ENCODE data around the gene MAP1B.

Gene MAP1B

GRCh38 chr5:72133212-72133990 lies 26.1 kb downstream of the MAP1B start:
- DNase-seq (ENCODE audit: low spot score) = no peak

GRCh38 chr5:72134226-72134899 lies 27.1 kb downstream of the MAP1B start:
- no peak for DNase-seq (ENCODE audit: low spot score)

GRCh38 chr5:72137826-72138409 lies 30.6 kb downstream of the MAP1B start:
- no peak for DNase-seq (ENCODE audit: low spot score)

- no peak for DNase-seq (ENCODE audit: low spot score)
These were observed 31.8 kb downstream of the MAP1B start for GRCh38 chr5:72138943-72139521.

- DNase-seq (ENCODE audit: low spot score) = no peak
These were observed 33.4 kb downstream of the MAP1B start for GRCh38 chr5:72140711-72141110.

- no peak for DNase-seq (ENCODE audit: low spot score)
These were observed 34.4 kb downstream of the MAP1B start for GRCh38 chr5:72141440-72142355.

GRCh38 chr5:72144762-72145161 lies 37.5 kb downstream of the MAP1B start:
- DNase-seq (ENCODE audit: low spot score) = no peak

GRCh38 chr5:72145348-72145747 lies 38.1 kb downstream of the MAP1B start:
- no peak for DNase-seq (ENCODE audit: low spot score)

- DNase-seq (ENCODE audit: low spot score) = no peak
These were observed 38.8 kb downstream of the MAP1B start for GRCh38 chr5:72146056-72146455.

- no peak for DNase-seq (ENCODE audit: low spot score)
These were observed 40.3 kb downstream of the MAP1B start for GRCh38 chr5:72147569-72147968.

GRCh38 chr5:72149742-72150141 lies 42.5 kb downstream of the MAP1B start:
- no peak for DNase-seq (ENCODE audit: low spot score)

GRCh38 chr5:72151169-72151568 lies 43.9 kb downstream of the MAP1B start:
- DNase-seq (ENCODE audit: low spot score) = no peak

- no peak for DNase-seq (ENCODE audit: low spot score)
These were observed 44.4 kb downstream of the MAP1B start for GRCh38 chr5:72151646-72152045.

- DNase-seq (ENCODE audit: low spot score) = no peak
These were observed 45.3 kb downstream of the MAP1B start for GRCh38 chr5:72152545-72152944.

GRCh38 chr5:72153551-72153950 lies 46.3 kb downstream of the MAP1B start:
- DNase-seq (ENCODE audit: low spot score) = no peak

- no peak for DNase-seq (ENCODE audit: low spot score)
These were observed 46.9 kb downstream of the MAP1B start for GRCh38 chr5:72154076-72154756.

GRCh38 chr5:72156946-72157624 lies 49.8 kb downstream of the MAP1B start:
- DNase-seq (ENCODE audit: low spot score) = no peak

GRCh38 chr5:72157625-72157962 lies 50.3 kb downstream of the MAP1B start:
- no peak for DNase-seq (ENCODE audit: low spot score)

GRCh38 chr5:72159501-72159911 lies 52.2 kb downstream of the MAP1B start:
- DNase-seq (ENCODE audit: low spot score) = no peak

- no peak for DNase-seq (ENCODE audit: low spot score)
These were observed 53.1 kb downstream of the MAP1B start for GRCh38 chr5:72160329-72160728.

- no peak for DNase-seq (ENCODE audit: low spot score)
These were observed 53.7 kb downstream of the MAP1B start for GRCh38 chr5:72160959-72161358.
